Measurements from ENCODE around the gene MBOAT1.

MBOAT1 gene

GRCh38 chr6:20235041-20235440 is 22.8 kb upstream of the MBOAT1 start:
- no peaks in the 10 kb centered on the region for H3K27me3 ChIP-seq (ENCODE audit: control insufficient read depth in 5 of 5, insufficient read depth in 4 of 5, low read length in 5 of 5)
- no peaks in the 10 kb centered on the region for H3K36me3 ChIP-seq (ENCODE audit: control insufficient read depth in 5 of 5, insufficient read depth in 5 of 5, low read length in 5 of 5)
- no peak overlapping the region for H3K4me3 ChIP-seq (ENCODE audit: low read depth in 1 of 5, low read length in 5 of 5)
- H3K4me1 ChIP-seq (ENCODE audit: control insufficient read depth in 5 of 5, insufficient read depth in 5 of 5, low read length in 5 of 5): no peaks in the 10 kb centered on the region
- no peak overlapping the region for H3K9ac ChIP-seq (ENCODE audit: low read length in 5 of 5)
- H3K27ac ChIP-seq (ENCODE audit: low read depth, low read length): no peak overlapping the region
- no peaks in the 10 kb centered on the region for H3K9me3 ChIP-seq (ENCODE audit: control insufficient read depth in 5 of 5, low read length in 5 of 5)

GRCh38 chr6:20234136-20234535 is 21.9 kb upstream of the MBOAT1 start:
- H3K4me1 ChIP-seq (ENCODE audit: control insufficient read depth in 5 of 5, insufficient read depth in 5 of 5, low read length in 5 of 5): no peaks in the 10 kb centered on the region
- no peak overlapping the region for H3K27ac ChIP-seq (ENCODE audit: low read depth, low read length)
- no peak overlapping the region for H3K9ac ChIP-seq (ENCODE audit: low read length in 5 of 5)
- no peaks in the 10 kb centered on the region for H3K36me3 ChIP-seq (ENCODE audit: control insufficient read depth in 5 of 5, insufficient read depth in 5 of 5, low read length in 5 of 5)
- H3K9me3 ChIP-seq (ENCODE audit: control insufficient read depth in 5 of 5, low read length in 5 of 5): no peaks in the 10 kb centered on the region
- no peak overlapping the region for H3K4me3 ChIP-seq (ENCODE audit: low read depth in 1 of 5, low read length in 5 of 5)
- no peaks in the 10 kb centered on the region for H3K27me3 ChIP-seq (ENCODE audit: control insufficient read depth in 5 of 5, insufficient read depth in 4 of 5, low read length in 5 of 5)

GRCh38 chr6:20233007-20233730 is 20.9 kb upstream of the MBOAT1 start:
- no peak overlapping the region for H3K27ac ChIP-seq (ENCODE audit: low read depth, low read length)

DNA sequence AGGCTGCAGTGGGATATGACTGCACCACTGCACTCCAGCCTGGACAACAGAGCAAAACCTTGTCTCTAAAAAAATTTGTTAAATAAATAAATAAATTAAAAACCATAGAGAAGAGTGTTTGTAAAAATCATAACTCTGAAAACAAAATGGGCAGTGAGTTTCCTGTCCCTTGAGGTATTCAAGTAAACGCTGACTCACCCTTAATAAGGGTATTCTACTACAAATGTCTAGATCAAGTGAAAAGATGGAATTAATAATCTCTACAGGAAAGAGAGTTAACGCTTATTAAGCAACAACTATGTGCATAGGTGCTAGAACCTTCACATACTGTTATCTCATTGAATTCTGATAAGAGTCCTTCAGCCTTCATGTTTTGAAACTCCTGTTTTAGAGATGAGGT is 19.9 kb upstream of the MBOAT1 start:
- Histone ChIP-seq H3K9ac (ENCODE audit: low read length in 5 of 5) (no peak overlapping the region), H3K27ac (ENCODE audit: low read depth, low read length) (no peak overlapping the region), H3K36me3 (ENCODE audit: control insufficient read depth in 5 of 5, insufficient read depth in 5 of 5, low read length in 5 of 5) (no peaks in the 10 kb centered on the region), H3K4me1 (ENCODE audit: control insufficient read depth in 5 of 5, insufficient read depth in 5 of 5, low read length in 5 of 5) (peaks cover 0 to under 1% (median 0%) of the 10 kb centered on the region in 5 donors), H3K27me3 (ENCODE audit: control insufficient read depth in 5 of 5, insufficient read depth in 4 of 5, low read length in 5 of 5) (no peaks in the 10 kb centered on the region), H3K4me3 (ENCODE audit: low read depth in 1 of 5, low read length in 5 of 5) (no peak overlapping the region), H3K9me3 (ENCODE audit: control insufficient read depth in 5 of 5, low read length in 5 of 5) (no peaks in the 10 kb centered on the region)

More at GRCh38 chr6:20233007-20233730, 20.9 kb upstream of the MBOAT1 start:
- Histone ChIP-seq H3K36me3 (ENCODE audit: control insufficient read depth in 5 of 5, insufficient read depth in 5 of 5, low read length in 5 of 5) (no peaks in the 10 kb centered on the region), H3K4me1 (ENCODE audit: control insufficient read depth in 5 of 5, insufficient read depth in 5 of 5, low read length in 5 of 5) (no peaks in the 10 kb centered on the region), H3K9ac (ENCODE audit: low read length in 5 of 5) (no peak overlapping the region), H3K9me3 (ENCODE audit: control insufficient read depth in 5 of 5, low read length in 5 of 5) (no peaks in the 10 kb centered on the region), H3K4me3 (ENCODE audit: low read depth in 1 of 5, low read length in 5 of 5) (no peak overlapping the region), H3K27me3 (ENCODE audit: control insufficient read depth in 5 of 5, insufficient read depth in 4 of 5, low read length in 5 of 5) (no peaks in the 10 kb centered on the region)

DNA sequence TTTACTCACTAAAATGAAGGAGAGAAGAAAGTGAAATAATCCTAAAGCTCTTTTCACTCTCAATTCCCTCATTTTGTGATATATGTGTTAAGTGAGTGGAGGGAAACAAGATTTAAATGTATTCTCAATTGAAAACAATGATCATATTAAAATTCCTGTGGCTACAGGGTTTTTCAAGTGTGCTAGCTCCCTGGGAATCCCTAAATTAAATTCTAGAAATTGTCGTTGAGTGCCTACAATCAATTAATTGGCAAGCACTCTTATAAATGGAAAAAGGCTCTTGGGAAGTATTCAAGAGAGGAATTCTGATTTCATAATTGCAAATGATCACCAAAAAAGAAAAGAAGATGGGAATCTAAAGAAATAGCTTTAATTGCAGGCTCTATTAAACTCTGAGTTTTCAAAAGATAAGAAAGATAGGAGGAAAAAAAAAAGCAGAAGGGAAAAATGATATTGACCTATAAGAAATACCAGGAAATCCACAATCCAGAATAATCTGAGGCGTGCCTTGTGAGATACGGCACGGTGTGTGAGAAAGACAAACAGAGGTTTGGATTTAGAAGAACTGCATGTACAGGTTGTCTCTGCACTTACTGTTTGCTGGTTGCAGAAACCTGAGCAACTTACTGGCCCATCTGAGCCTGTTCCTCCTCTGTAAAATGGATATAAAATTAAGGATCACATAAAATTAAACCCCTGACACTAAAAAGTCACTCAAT is 18.3 kb upstream of the MBOAT1 start:
- Histone ChIP-seq H3K4me3 (ENCODE audit: low read depth in 1 of 5, low read length in 5 of 5) (no peak overlapping the region), H3K4me1 (ENCODE audit: control insufficient read depth in 5 of 5, insufficient read depth in 5 of 5, low read length in 5 of 5) (peaks cover 0 to 5% (median 0%) of the 10 kb centered on the region in 5 donors), H3K27me3 (ENCODE audit: control insufficient read depth in 5 of 5, insufficient read depth in 4 of 5, low read length in 5 of 5) (no peaks in the 10 kb centered on the region), H3K27ac (ENCODE audit: low read depth, low read length) (no peak overlapping the region), H3K36me3 (ENCODE audit: control insufficient read depth in 5 of 5, insufficient read depth in 5 of 5, low read length in 5 of 5) (no peaks in the 10 kb centered on the region), H3K9ac (ENCODE audit: low read length in 5 of 5) (no peak overlapping the region), H3K9me3 (ENCODE audit: control insufficient read depth in 5 of 5, low read length in 5 of 5) (no peaks in the 10 kb centered on the region)

DNA sequence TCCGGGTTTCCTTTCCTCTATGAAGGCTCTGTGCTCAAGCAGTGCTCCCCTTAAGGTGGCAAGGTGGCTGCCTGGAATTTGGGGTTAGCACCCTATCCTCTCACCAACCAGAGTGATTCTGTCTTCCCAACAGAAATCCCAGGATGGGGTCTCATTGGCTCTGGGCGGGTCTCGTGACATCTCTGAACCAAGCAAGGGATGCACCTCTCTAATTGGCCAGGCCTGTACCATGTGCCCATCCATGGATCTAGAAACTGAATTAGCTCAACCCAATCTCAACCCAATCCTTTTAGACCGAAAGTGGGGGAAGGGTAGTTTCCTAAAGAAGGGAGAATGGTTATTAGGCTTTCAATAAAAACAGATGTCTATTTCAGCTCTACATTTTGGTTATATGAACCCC is 17.6 kb upstream of the MBOAT1 start:
- H3K27ac ChIP-seq (ENCODE audit: low read depth, low read length): no peak overlapping the region
- peaks cover 0 to 5% (median 0%) of the 10 kb centered on the region in 5 donors for H3K4me1 ChIP-seq (ENCODE audit: control insufficient read depth in 5 of 5, insufficient read depth in 5 of 5, low read length in 5 of 5)
- H3K27me3 ChIP-seq (ENCODE audit: control insufficient read depth in 5 of 5, insufficient read depth in 4 of 5, low read length in 5 of 5): no peaks in the 10 kb centered on the region
- no peak overlapping the region for H3K9ac ChIP-seq (ENCODE audit: low read length in 5 of 5)
- H3K9me3 ChIP-seq (ENCODE audit: control insufficient read depth in 5 of 5, low read length in 5 of 5): no peaks in the 10 kb centered on the region
- H3K36me3 ChIP-seq (ENCODE audit: control insufficient read depth in 5 of 5, insufficient read depth in 5 of 5, low read length in 5 of 5): no peaks in the 10 kb centered on the region
- H3K4me3 ChIP-seq (ENCODE audit: low read depth in 1 of 5, low read length in 5 of 5): no peak overlapping the region

GRCh38 chr6:20227350-20227749 is 15.1 kb upstream of the MBOAT1 start:
- Histone ChIP-seq H3K36me3 (ENCODE audit: control insufficient read depth in 5 of 5, insufficient read depth in 5 of 5, low read length in 5 of 5) (no peaks in the 10 kb centered on the region), H3K4me3 (ENCODE audit: low read depth in 1 of 5, low read length in 5 of 5) (no peak overlapping the region), H3K9ac (ENCODE audit: low read length in 5 of 5) (no peak overlapping the region), H3K27ac (ENCODE audit: low read depth, low read length) (no peak overlapping the region), H3K27me3 (ENCODE audit: control insufficient read depth in 5 of 5, insufficient read depth in 4 of 5, low read length in 5 of 5) (no peaks in the 10 kb centered on the region), H3K4me1 (ENCODE audit: control insufficient read depth in 5 of 5, insufficient read depth in 5 of 5, low read length in 5 of 5) (peaks cover 0 to 5% (median 0%) of the 10 kb centered on the region in 5 donors), H3K9me3 (ENCODE audit: control insufficient read depth in 5 of 5, low read length in 5 of 5) (no peaks in the 10 kb centered on the region)

GRCh38 chr6:20223141-20223540 is 10.9 kb upstream of the MBOAT1 start:
- Histone ChIP-seq H3K27ac (ENCODE audit: low read depth, low read length) (no peak overlapping the region), H3K27me3 (ENCODE audit: control insufficient read depth in 5 of 5, insufficient read depth in 4 of 5, low read length in 5 of 5) (no peaks in the 10 kb centered on the region), H3K36me3 (ENCODE audit: control insufficient read depth in 5 of 5, insufficient read depth in 5 of 5, low read length in 5 of 5) (no peaks in the 10 kb centered on the region), H3K4me1 (ENCODE audit: control insufficient read depth in 5 of 5, insufficient read depth in 5 of 5, low read length in 5 of 5) (peaks cover 0 to 7% (median 0%) of the 10 kb centered on the region in 5 donors), H3K4me3 (ENCODE audit: low read depth in 1 of 5, low read length in 5 of 5) (no peak overlapping the region), H3K9ac (ENCODE audit: low read length in 5 of 5) (no peak overlapping the region), H3K9me3 (ENCODE audit: control insufficient read depth in 5 of 5, low read length in 5 of 5) (no peaks in the 10 kb centered on the region)

DNA sequence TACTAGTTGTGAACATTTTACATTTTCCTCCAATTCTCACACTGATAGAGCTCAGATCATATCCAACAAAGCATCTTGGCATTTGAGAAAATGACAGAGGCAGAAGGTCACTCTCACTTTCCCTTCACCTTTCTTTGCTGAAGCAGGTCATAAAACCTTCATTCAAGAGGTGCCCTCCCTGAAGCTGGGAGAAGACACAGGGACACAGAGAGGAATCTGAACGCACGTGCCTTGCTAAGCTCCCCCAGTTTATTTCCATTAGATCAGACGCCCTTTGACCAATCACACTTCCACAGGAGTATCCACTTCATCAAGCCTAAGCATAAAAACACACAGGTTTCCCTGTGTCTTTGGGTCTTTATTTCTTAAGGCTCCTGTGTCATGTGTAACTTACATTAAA is 9.2 kb upstream of the MBOAT1 start:
- H3K9me3 ChIP-seq (ENCODE audit: control insufficient read depth in 5 of 5, low read length in 5 of 5): no peaks in the 10 kb centered on the region
- peaks cover 0 to 9% (median 7%) of the 10 kb centered on the region in 5 donors for H3K4me1 ChIP-seq (ENCODE audit: control insufficient read depth in 5 of 5, insufficient read depth in 5 of 5, low read length in 5 of 5)
- H3K9ac ChIP-seq (ENCODE audit: low read length in 5 of 5): no peak overlapping the region
- no peaks in the 10 kb centered on the region for H3K36me3 ChIP-seq (ENCODE audit: control insufficient read depth in 5 of 5, insufficient read depth in 5 of 5, low read length in 5 of 5)
- H3K27me3 ChIP-seq (ENCODE audit: control insufficient read depth in 5 of 5, insufficient read depth in 4 of 5, low read length in 5 of 5): no peaks in the 10 kb centered on the region
- H3K4me3 ChIP-seq (ENCODE audit: low read depth in 1 of 5, low read length in 5 of 5): no peak overlapping the region
- H3K27ac ChIP-seq (ENCODE audit: low read depth, low read length): no peak overlapping the region

GRCh38 chr6:20220359-20220758 is 8.1 kb upstream of the MBOAT1 start:
- H3K27ac ChIP-seq (ENCODE audit: low read depth, low read length): no peak overlapping the region
- H3K4me3 ChIP-seq (ENCODE audit: low read depth in 1 of 5, low read length in 5 of 5): no peak overlapping the region
- H3K9me3 ChIP-seq (ENCODE audit: control insufficient read depth in 5 of 5, low read length in 5 of 5): no peaks in the 10 kb centered on the region
- no peaks in the 10 kb centered on the region for H3K36me3 ChIP-seq (ENCODE audit: control insufficient read depth in 5 of 5, insufficient read depth in 5 of 5, low read length in 5 of 5)
- peaks cover 0 to 9% (median 7%) of the 10 kb centered on the region in 5 donors for H3K4me1 ChIP-seq (ENCODE audit: control insufficient read depth in 5 of 5, insufficient read depth in 5 of 5, low read length in 5 of 5)
- no peaks in the 10 kb centered on the region for H3K27me3 ChIP-seq (ENCODE audit: control insufficient read depth in 5 of 5, insufficient read depth in 4 of 5, low read length in 5 of 5)
- H3K9ac ChIP-seq (ENCODE audit: low read length in 5 of 5): no peak overlapping the region

Data from subcutaneous abdominal adipose tissue (tissue), 5 donors.